HG03196 (cell line): ENCODE data around the gene TBX15.

Source experiments
- ATAC-seq: cut with Tn5 transposase; IDR thresholded peaks from one replicate; pipeline ENCODE4 v1.9.1; 2021; ENCODE audit not compliant: unreplicated experiment

TBX15 gene

GRCh38 chr1:119002028-119002686, 14.0 kb upstream of the TBX15 start:
- no peak for ATAC-seq

- ATAC-seq: no peak
These were observed 13.3 kb upstream of the TBX15 start for GRCh38 chr1:119001181-119002027.

GRCh38 chr1:119000371-119001180, 12.4 kb upstream of the TBX15 start:
- ATAC-seq: no peak

- ATAC-seq: no peak
These were observed 11.4 kb upstream of the TBX15 start for GRCh38 chr1:118999348-119000071.

- no peak for ATAC-seq
These were observed 10.0 kb upstream of the TBX15 start for GRCh38 chr1:118998171-118998570.

- no peak for ATAC-seq
These were observed 9.1 kb upstream of the TBX15 start for GRCh38 chr1:118997225-118997624.

- no peak for ATAC-seq
These were observed 7.3 kb upstream of the TBX15 start for GRCh38 chr1:118995312-118996016.

GRCh38 chr1:118993700-118994026, 5.5 kb upstream of the TBX15 start:
- ATAC-seq: no peak

- ATAC-seq: no peak
These were observed 4.9 kb upstream of the TBX15 start for GRCh38 chr1:118992868-118993699.

- no peak for ATAC-seq
These were observed 4.2 kb upstream of the TBX15 start for GRCh38 chr1:118992237-118992825.

- no peak for ATAC-seq
These were observed 3.3 kb upstream of the TBX15 start for GRCh38 chr1:118991448-118991847.

- ATAC-seq: no peak
These were observed 2.5 kb upstream of the TBX15 start for GRCh38 chr1:118990513-118991152.

- ATAC-seq: no peak
These were observed 1.8 kb upstream of the TBX15 start for GRCh38 chr1:118989878-118990378.

GRCh38 chr1:118989006-118989815, 1.1 kb upstream of the TBX15 start:
- no peak for ATAC-seq

GRCh38 chr1:118987468-118988185, 516 bp downstream of the TBX15 start:
- no peak for ATAC-seq

- ATAC-seq: no peak
These were observed 1.3 kb downstream of the TBX15 start for GRCh38 chr1:118986555-118987467.
